Transverse colon (tissue), 4 donors: ENCODE results near the gene TADA2B. TPM values are rescaled to one million over a fixed set of nuclear protein-coding genes. Genes with fewer than 3 reads are reported as not detected.

Experiments used
- DNase-seq: peaks from one replicate; pipeline ENCODE4 v3.0.0-alpha.2; 2019
- H3K27ac ChIP-seq, 4 donors: fragments of 200-600 bp; sonication (generic); 2 replicates each; pipeline ENCODE4 v1.5.1; 2016 to 2018; ENCODE audit warnings: inconsistent platforms in 4 of 4
- H3K27me3 ChIP-seq: fragments of 200-600 bp; sonication (generic); 2 replicates; pipeline ENCODE4 v1.5.1; 2017; ENCODE audit warnings: inconsistent platforms
- H3K36me3 ChIP-seq, 4 donors: fragments of 200-600 bp; sonication (generic); 2 replicates each; pipeline ENCODE4 v1.5.1; 2017 to 2019; ENCODE audit warnings: inconsistent platforms in 4 of 4
- H3K4me1 ChIP-seq, 4 donors: fragments of 200-600 bp; sonication (generic); 2 replicates each; pipeline ENCODE4 v1.5.1; 2017 to 2020; ENCODE audit warnings: inconsistent platforms in 4 of 4
- H3K4me3 ChIP-seq, 4 donors: fragments of 200-600 bp; sonication (generic); 1 replicate in 1 of 4; 2 replicates in 3 of 4; pipeline versions ENCODE4 v1.5.1 to v1.6.1; 2017 to 2019; ENCODE audit warnings: inconsistent platforms in 4 of 4
- H3K9me3 ChIP-seq, 2 donors: fragments of 200-600 bp; sonication (generic); 2 replicates each; pipeline ENCODE4 v1.5.1; 2017 to 2019; ENCODE audit warnings: inconsistent platforms in 2 of 2
- EP300 ChIP-seq: sonication (generic); formaldehyde crosslinking; IDR thresholded peaks from one replicate; pipeline ENCODE4 v1.6.1; 2017; ENCODE audit warnings: antibody characterized with exemption, low read depth
- POLR2A ChIP-seq: fragments of 450-650 bp; IDR thresholded peaks from one replicate; pipeline ENCODE4 v1.6.1; 2016; ENCODE audit warnings: antibody characterized with exemption, mild to moderate bottlenecking, moderate library complexity
- POLR2AphosphoS5 ChIP-seq, 3 donors: sonication (generic); formaldehyde crosslinking; IDR thresholded peaks; one replicate each; pipeline ENCODE4 v1.6.1; 2016; ENCODE audit warnings: antibody characterized with exemption in 3 of 3
- WGBS, 2 donors: methylation state at CpG; one replicate each; pipeline ENCODE4 v1.1.5; 2018; ENCODE audit warnings: low coverage in 1 of 2; 5-methylcytosine and 5-hydroxymethylcytosine counted together
- in situ Hi-C, 4 donors: fragments of 200-750 bp; cut with MboI; loops; one replicate each; pipeline versions ENCODE4 v1.15.0 to v1.15.1; 2017; ENCODE audit warnings: low sequenced_read_pairs in 3 of 4, low pct_ligation_motif_present in 1 of 4, low pct_unique_long_range_greater_than_20kb in 1 of 4
- intact Hi-C: fragments of 100-400 bp; cut with DNase I; formaldehyde crosslinking; loops from one replicate; pipeline ENCODE4 v1.15.1; 2023; ENCODE audit warnings: low total_unique reads
- total RNA-seq, 4 donors: library from RNA; depleted of rRNA; stranded (reverse); fragments of >200 nt; gene quantifications; one replicate each; pipeline ENCODE4 v1.1.0, GENCODE V29; 2016
- TF ChIP-seq, protein P1 (sequence below), 5 experiments: fragments of 200-600 bp in 3 of 5; fragments of 450-650 bp in 2 of 5; sonication (generic) in 3 of 5; IDR thresholded peaks; 1 replicate in 2 of 5; 2 replicates in 3 of 5; pipeline ENCODE4 v1.5.1; 2016 to 2017; ENCODE audit warnings: antibody characterized with exemption in 5 of 5, inconsistent platforms in 3 of 5, mild to moderate bottlenecking in 2 of 5, moderate library complexity in 1 of 5

Gene TADA2B
- total RNA-seq, 4 donors from 2014 or later, result 18.7 to 31.8 (median 27.4) TPM

GRCh38 chr4:7073059-7073458 lies 29.9 kb downstream of the TADA2B start:
- no peaks in the 10 kb centered on the region for H3K36me3 ChIP-seq

DNA sequence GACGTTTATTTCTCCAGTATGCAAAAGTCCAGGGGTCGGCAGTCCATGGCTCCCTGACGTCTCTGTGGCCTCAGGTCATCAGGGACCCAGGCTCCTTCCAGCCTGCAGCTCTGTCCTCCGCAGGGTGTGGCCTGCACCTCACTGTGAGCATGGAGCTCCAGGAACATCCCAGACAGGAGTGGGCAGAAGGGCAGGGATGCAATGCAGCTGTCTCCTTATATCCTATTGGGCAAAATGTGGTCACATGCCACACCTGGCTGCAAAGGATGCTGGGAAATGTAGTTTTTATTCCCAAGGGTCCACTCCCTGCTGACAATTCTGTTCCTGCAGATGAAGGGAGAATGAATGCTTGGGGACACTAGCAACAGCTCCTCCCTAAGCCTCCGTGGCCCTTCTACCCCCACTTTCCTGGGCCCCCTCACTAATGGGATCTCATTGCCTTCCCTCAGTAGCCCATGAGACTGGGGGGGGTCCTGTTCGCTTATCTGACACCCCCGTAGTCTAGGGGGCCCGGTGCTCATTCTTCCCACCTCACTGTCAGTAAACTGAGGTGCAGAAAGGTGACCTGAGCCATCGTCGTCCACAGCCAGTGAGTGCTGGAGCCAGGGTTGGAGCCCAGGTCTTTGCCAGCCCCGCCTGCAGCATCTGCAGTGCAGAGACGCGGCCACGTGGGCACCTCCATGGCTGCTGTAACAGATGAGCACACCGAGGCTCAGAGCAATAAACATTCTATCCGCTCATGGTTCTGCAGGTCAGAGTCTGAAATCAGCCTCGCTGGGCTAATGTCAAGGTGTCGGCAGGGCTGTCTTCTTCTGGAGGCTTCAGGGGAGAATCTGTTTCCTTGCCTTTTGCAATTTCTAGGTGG lies 30.6 kb downstream of the TADA2B start:
- intact Hi-C loops (loop anchor here (5.0 to 10.0 kb wide), 3 partner anchors 36 to 351 kb away; no protein-coding TSS in a partner anchor), in situ Hi-C loops (loop anchor here (10.0 to 25.0 kb wide), 6 partner anchors 169 to 361 kb away; partner anchors contain the start of genes TBC1D14 (in 3 of the 4), BLOC1S4 (in 2 of the 4) and MRFAP1L1 (in 1 of the 4))
- WGBS, 2 donors, result 69% methylated on average over 17 of the region's 18 CpGs; no CpG with 5 or more reads in 1 of the 2 donors
- H3K9me3 ChIP-seq, result no peaks in the 10 kb centered on the region
- no peak for DNase-seq
- no peak for TF ChIP-seq POLR2A
- TF ChIP-seq, protein P1, sequence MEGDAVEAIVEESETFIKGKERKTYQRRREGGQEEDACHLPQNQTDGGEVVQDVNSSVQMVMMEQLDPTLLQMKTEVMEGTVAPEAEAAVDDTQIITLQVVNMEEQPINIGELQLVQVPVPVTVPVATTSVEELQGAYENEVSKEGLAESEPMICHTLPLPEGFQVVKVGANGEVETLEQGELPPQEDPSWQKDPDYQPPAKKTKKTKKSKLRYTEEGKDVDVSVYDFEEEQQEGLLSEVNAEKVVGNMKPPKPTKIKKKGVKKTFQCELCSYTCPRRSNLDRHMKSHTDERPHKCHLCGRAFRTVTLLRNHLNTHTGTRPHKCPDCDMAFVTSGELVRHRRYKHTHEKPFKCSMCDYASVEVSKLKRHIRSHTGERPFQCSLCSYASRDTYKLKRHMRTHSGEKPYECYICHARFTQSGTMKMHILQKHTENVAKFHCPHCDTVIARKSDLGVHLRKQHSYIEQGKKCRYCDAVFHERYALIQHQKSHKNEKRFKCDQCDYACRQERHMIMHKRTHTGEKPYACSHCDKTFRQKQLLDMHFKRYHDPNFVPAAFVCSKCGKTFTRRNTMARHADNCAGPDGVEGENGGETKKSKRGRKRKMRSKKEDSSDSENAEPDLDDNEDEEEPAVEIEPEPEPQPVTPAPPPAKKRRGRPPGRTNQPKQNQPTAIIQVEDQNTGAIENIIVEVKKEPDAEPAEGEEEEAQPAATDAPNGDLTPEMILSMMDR (IDR thresholded peaks at IDR 0.05), result no peak
- TF ChIP-seq POLR2AphosphoS5 (IDR thresholded peaks at IDR 0.05), result no peak
- no peak for TF ChIP-seq EP300
- H3K36me3 ChIP-seq, result no peaks in the 10 kb centered on the region
- no peaks in the 10 kb centered on the region for H3K27me3 ChIP-seq
- H3K27ac ChIP-seq, result no peak overlapping the region
- H3K4me3 ChIP-seq, result no peak overlapping the region
- peaks cover 6 to 10% (median 7%) of the 10 kb centered on the region in 4 donors for H3K4me1 ChIP-seq

More at GRCh38 chr4:7073059-7073458, 29.9 kb downstream of the TADA2B start:
- Histone ChIP-seq H3K27me3 (no peaks in the 10 kb centered on the region), H3K27ac (no peak overlapping the region), H3K4me1 (peaks cover 6 to 12% (median 9%) of the 10 kb centered on the region in 4 donors), H3K9me3 (no peaks in the 10 kb centered on the region), H3K4me3 (no peak overlapping the region)
- no peak for DNase-seq
- in situ Hi-C loops, result loop anchor here (10.0 to 25.0 kb wide), 6 partner anchors 168 to 361 kb away; partner anchors contain the start of genes TBC1D14 (in 3 of the 4), BLOC1S4 (in 2 of the 4) and MRFAP1L1 (in 1 of the 4)
- WGBS, 2 donors, result 90% methylated on average over 14 of the region's 14 CpGs; no CpG with 5 or more reads in 1 of the 2 donors
- intact Hi-C loops, result loop anchor here (5.0 to 10.0 kb wide), 3 partner anchors 36 to 351 kb away; no protein-coding TSS in a partner anchor
- TF ChIP-seq POLR2AphosphoS5 (IDR thresholded peaks at IDR 0.05) (no peak), EP300 (no peak), POLR2A (no peak)
- TF ChIP-seq, protein P1 (IDR thresholded peaks at IDR 0.05), result no peak

DNA sequence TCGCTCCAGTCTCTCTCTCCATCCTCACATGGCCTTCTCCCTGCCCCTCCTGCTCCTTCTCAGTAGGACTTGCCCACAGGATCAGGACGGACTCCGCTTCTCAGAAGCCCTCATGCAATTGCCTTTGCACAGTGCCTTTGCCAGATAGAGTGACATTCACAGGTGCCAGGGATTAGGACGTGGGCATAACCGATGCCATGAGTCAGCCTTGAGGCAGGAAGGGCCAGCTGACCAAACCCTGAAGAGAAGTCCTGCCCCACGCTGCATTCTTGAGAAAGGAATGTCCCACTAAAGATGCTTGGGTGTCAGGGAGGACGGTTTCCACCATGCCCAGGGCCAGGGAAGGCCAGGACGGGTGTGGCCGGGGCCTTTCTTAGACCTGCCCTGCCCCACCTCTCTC lies 31.3 kb downstream of the TADA2B start:
- Histone ChIP-seq H3K36me3 (no peaks in the 10 kb centered on the region), H3K9me3 (no peaks in the 10 kb centered on the region), H3K27me3 (no peaks in the 10 kb centered on the region), H3K4me1 (peaks cover 0 to 4% (median 2%) of the 10 kb centered on the region in 4 donors), H3K27ac (no peak overlapping the region), H3K4me3 (no peak overlapping the region)
- 67 to 73% methylated on average over 3 to 9 of the region's 9 CpGs for WGBS, 2 donors
- intact Hi-C loops, result loop anchor here (5.0 to 10.0 kb wide), 3 partner anchors 37 to 352 kb away; no protein-coding TSS in a partner anchor
- TF ChIP-seq EP300 (no peak), POLR2A (no peak), POLR2AphosphoS5 (IDR thresholded peaks at IDR 0.05) (no peak)
- TF ChIP-seq, protein P1 (IDR thresholded peaks at IDR 0.05), result no peak
- DNase-seq, result no peak
- in situ Hi-C loops, result loop anchor here (10.0 to 25.0 kb wide), 6 partner anchors 170 to 362 kb away; partner anchors contain the start of genes TBC1D14 (in 3 of the 4), BLOC1S4 (in 2 of the 4) and MRFAP1L1 (in 1 of the 4)
